ENCODE data around the gene AKR1D1.

AKR1D1 gene

DNA sequence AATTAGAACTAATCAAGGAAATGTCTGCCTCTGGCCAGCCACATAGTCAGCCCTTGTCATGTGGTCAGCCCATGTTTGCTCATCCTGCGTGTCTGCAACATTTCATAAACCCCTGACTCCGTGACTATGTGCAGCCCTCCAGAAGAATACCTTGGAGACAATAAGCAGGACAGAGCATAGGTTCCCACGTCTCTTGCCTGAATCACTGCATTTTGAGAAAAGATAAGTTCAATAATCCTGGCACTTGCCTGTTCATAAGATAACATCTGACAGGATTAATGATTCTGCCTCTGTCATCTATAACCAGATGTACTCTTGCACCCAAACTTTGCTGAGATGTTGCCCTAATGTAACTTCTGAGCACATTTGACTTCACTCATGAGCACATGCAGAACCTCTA lies 78.4 kb downstream of the AKR1D1 start:
- H3K9me3 ChIP-seq (ENCODE audit: low read length), result no peaks in the 10 kb centered on the region
- no peak for TF ChIP-seq EZH2 (IDR thresholded peaks at IDR 0.05; ENCODE audit: borderline replicate concordance, low read length)
- TF ChIP-seq, protein P1, sequence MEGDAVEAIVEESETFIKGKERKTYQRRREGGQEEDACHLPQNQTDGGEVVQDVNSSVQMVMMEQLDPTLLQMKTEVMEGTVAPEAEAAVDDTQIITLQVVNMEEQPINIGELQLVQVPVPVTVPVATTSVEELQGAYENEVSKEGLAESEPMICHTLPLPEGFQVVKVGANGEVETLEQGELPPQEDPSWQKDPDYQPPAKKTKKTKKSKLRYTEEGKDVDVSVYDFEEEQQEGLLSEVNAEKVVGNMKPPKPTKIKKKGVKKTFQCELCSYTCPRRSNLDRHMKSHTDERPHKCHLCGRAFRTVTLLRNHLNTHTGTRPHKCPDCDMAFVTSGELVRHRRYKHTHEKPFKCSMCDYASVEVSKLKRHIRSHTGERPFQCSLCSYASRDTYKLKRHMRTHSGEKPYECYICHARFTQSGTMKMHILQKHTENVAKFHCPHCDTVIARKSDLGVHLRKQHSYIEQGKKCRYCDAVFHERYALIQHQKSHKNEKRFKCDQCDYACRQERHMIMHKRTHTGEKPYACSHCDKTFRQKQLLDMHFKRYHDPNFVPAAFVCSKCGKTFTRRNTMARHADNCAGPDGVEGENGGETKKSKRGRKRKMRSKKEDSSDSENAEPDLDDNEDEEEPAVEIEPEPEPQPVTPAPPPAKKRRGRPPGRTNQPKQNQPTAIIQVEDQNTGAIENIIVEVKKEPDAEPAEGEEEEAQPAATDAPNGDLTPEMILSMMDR (IDR thresholded peaks at IDR 0.05; ENCODE audit: low read length), result no peak
- no peaks in the 10 kb centered on the region for H3K4me1 ChIP-seq (ENCODE audit: insufficient read depth, low read length, severe bottlenecking)
- H3K4me3 ChIP-seq (ENCODE audit: low read depth, low read length, poor library complexity, severe bottlenecking), result no peak overlapping the region
- no peaks in the 10 kb centered on the region for H4K20me1 ChIP-seq (ENCODE audit: insufficient read depth, low read length)
- no peaks in the 10 kb centered on the region for H3K9me2 ChIP-seq (ENCODE audit: low read depth, low read length)
- H3K27ac ChIP-seq (ENCODE audit: low read depth, low read length, poor library complexity, severe bottlenecking), result no peak overlapping the region
- H2AFZ ChIP-seq (ENCODE audit: low read length), result no peak overlapping the region
- H3K4me2 ChIP-seq (ENCODE audit: low read length), result no peak overlapping the region
- no peaks in the 10 kb centered on the region for H3K27me3 ChIP-seq (ENCODE audit: insufficient read depth, low read length)
- H3K79me2 ChIP-seq (ENCODE audit: insufficient read depth, low read length), result no peaks in the 10 kb centered on the region
- H3F3A ChIP-seq (ENCODE audit: insufficient read depth, low read length), result no peaks in the 10 kb centered on the region
- H3K9ac ChIP-seq (ENCODE audit: low read length), result no peak overlapping the region
- no peaks in the 10 kb centered on the region for H3K36me3 ChIP-seq (ENCODE audit: insufficient read depth, low read length)

DNA sequence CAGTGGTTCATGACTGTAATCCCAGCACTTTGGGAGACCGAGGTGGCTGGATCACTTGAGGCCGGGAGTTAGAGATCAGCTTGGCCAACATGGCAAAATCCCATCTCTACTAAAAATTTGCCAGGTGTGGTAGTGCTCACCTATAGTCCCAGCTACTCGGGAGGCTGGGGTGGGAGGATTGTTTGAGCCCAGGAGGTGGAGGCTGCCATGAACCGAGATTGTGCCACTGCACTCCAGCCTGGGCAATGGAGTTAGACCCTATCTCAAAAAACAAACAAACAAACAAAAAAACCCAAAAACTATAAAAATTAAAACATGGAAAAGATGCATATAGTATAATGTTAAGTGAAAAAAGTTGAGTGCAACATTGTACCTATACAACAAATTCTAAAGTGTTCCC lies 81.4 kb downstream of the AKR1D1 start:
- Histone ChIP-seq H3K79me2 (ENCODE audit: insufficient read depth, low read length) (no peaks in the 10 kb centered on the region), H3F3A (ENCODE audit: insufficient read depth, low read length) (no peaks in the 10 kb centered on the region), H3K9me2 (ENCODE audit: low read depth, low read length) (no peaks in the 10 kb centered on the region), H3K4me2 (ENCODE audit: low read length) (no peak overlapping the region), H3K27ac (ENCODE audit: low read depth, low read length, poor library complexity, severe bottlenecking) (no peak overlapping the region), H3K9me3 (ENCODE audit: low read length) (no peaks in the 10 kb centered on the region), H4K20me1 (ENCODE audit: insufficient read depth, low read length) (no peaks in the 10 kb centered on the region), H3K27me3 (ENCODE audit: insufficient read depth, low read length) (no peaks in the 10 kb centered on the region), H3K36me3 (ENCODE audit: insufficient read depth, low read length) (no peaks in the 10 kb centered on the region), H3K4me1 (ENCODE audit: insufficient read depth, low read length, severe bottlenecking) (peaks cover 3% of the 10 kb centered on the region), H3K4me3 (ENCODE audit: low read depth, low read length, poor library complexity, severe bottlenecking) (no peak overlapping the region), H3K9ac (ENCODE audit: low read length) (no peak overlapping the region), H2AFZ (ENCODE audit: low read length) (no peak overlapping the region)
- TF ChIP-seq EZH2 (IDR thresholded peaks at IDR 0.05; ENCODE audit: borderline replicate concordance, low read length), result no peak
- TF ChIP-seq, protein P1 (IDR thresholded peaks at IDR 0.05; ENCODE audit: low read length), result no peak

DNA sequence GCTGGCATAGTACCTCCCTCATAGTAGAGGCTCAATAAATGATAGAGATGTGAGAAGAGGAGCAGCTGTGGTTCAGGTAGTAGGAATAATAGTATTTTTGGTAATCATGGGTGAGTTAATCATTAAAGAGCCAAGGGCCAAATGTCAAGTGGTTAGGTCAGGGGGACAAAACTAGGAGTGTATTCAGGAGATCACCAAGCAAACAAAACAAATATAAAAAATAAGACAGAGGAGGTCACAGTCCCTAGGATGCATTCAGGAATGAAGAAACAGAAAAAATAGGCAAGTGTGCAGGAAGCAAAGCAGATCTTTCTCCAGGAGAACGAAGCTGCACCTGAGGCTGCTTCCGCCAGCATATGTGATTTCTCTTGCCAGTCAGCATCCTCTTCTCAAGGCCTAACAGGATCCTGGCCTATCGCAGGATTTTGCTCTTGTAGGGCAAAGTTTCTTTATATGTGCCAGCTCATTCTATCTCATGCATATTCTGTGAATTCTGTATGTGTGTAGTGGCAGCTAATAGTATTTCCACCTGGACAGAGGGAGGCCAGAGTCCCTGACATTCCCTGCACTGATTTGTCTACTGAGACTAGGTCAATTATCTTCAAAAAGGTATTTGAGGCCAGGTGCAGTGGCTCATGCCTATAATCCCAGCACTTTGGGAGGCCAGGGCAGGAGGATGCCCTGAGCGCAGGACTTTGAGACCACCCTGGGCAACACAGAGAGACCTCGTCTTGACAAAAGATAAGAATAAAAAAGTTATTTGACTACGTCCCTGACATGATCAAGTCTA lies 82.7 kb downstream of the AKR1D1 start:
- Histone ChIP-seq H3K27me3 (ENCODE audit: insufficient read depth, low read length) (no peaks in the 10 kb centered on the region), H3K27ac (ENCODE audit: low read depth, low read length, poor library complexity, severe bottlenecking) (no peak overlapping the region), H3K4me3 (ENCODE audit: low read depth, low read length, poor library complexity, severe bottlenecking) (no peak overlapping the region), H3K9me2 (ENCODE audit: low read depth, low read length) (no peaks in the 10 kb centered on the region), H3K36me3 (ENCODE audit: insufficient read depth, low read length) (no peaks in the 10 kb centered on the region), H3K4me1 (ENCODE audit: insufficient read depth, low read length, severe bottlenecking) (peaks cover 3% of the 10 kb centered on the region), H3K79me2 (ENCODE audit: insufficient read depth, low read length) (no peaks in the 10 kb centered on the region), H3F3A (ENCODE audit: insufficient read depth, low read length) (no peaks in the 10 kb centered on the region), H2AFZ (ENCODE audit: low read length) (no peak overlapping the region), H4K20me1 (ENCODE audit: insufficient read depth, low read length) (no peaks in the 10 kb centered on the region), H3K4me2 (ENCODE audit: low read length) (no peak overlapping the region), H3K9ac (ENCODE audit: low read length) (no peak overlapping the region), H3K9me3 (ENCODE audit: low read length) (no peaks in the 10 kb centered on the region)
- TF ChIP-seq, protein P1 (IDR thresholded peaks at IDR 0.05; ENCODE audit: low read length), result no peak
- no peak for TF ChIP-seq EZH2 (IDR thresholded peaks at IDR 0.05; ENCODE audit: borderline replicate concordance, low read length)

Measured in OCI-LY1 (cell line).